CD4-positive, alpha-beta T cell treated with Interferon alpha-2 for 1 hour (primary cell): ENCODE data around the gene PRPF40B.

Experiments used
- DNase-seq, 2 donors: peaks; one replicate each; pipeline ENCODE4 v3.0.0-alpha.2; 2020 to 2022

Gene PRPF40B

DNA sequence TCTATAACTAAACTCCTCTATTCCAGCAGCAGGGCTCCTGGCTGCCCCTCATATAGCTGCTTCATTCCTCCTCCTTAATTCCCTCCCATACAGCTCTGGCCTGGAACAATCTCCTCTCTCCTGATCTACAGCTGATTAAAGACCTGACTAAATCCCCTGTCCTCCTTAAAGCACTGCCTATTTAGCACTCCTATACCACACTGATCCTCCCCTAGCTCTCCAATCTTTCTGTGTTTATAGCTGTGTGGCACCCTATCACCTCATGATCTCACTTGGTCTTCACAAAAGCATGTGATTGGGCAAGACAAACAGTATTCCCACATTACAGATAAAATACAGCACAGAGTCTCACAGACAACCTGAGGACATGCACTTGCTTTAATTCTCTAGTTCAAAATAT, 66.4 kb downstream of the PRPF40B start:
- no peak for DNase-seq

DNA sequence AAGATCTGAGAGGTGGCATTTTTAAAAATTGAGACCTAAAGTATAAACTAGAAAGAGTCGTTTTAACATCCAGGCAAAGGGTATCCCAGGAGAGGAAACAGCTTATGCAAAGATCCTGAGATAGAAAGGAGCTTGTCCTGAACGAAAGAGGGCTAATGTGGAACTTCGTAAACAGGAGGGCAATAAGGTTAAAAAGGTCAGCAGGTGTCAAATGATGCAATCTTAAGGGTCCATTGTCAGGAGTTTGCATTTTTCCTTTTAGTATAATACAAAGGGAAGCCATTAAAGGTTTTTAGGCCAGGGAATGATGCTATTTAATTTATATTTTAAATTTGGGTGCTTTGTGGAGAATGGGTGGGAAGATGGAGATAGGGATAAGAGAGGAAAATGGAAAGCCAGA, 69.5 kb downstream of the PRPF40B start:
- DNase-seq, result no peak

DNA sequence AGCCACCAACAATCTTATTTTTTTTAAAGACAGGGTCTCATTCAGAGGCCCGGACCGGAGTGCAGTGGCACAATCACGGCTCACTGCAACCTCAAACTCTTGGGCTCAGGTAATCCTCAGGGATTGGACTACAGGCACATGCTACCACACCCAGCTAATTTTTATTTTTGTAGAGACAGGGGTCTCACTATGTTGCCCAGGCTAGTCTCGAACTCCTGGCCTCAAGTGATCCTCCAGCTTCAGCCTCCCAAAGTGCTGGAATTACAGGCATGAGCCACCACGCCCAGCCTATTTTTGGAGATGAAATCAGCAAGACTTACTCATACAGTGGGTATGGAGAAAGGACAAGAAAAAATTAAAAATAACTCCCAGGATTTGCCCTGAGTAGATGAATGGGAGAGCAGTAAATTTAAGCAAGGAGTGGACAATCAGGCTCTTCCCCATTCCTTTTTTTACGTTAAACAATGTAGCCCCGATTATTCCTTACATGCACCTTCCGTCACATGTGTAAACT, 70.6 kb downstream of the PRPF40B start:
- DNase-seq, result no peak
